Neuronal stem cell (in vitro differentiated cells): Measurements from ENCODE around the gene CUX1.

ENCODE experiments used
- DNase-seq: peaks from one replicate; pipeline ENCODE4 v3.0.0-alpha.2; 2013; ENCODE audit warnings: low spot score
- H2AFZ ChIP-seq: one replicate; pipeline ENCODE4 v1.6.1; 2013; ENCODE audit warnings: mild to moderate bottlenecking, low read length, inconsistent platforms
- H2AK5ac ChIP-seq: 2 replicates; pipeline ENCODE4 v1.6.1; 2013; ENCODE audit warnings: low read depth, mild to moderate bottlenecking, inconsistent platforms, low read length, moderate library complexity, mixed read lengths
- H2BK120ac ChIP-seq: 2 replicates; pipeline ENCODE4 v1.6.1; 2013; ENCODE audit warnings: low read depth, mild to moderate bottlenecking, inconsistent platforms, low read length, moderate library complexity, mixed read lengths
- H2BK12ac ChIP-seq: one replicate; pipeline ENCODE4 v1.6.1; 2013; ENCODE audit warnings: low read length, inconsistent platforms
- H2BK15ac ChIP-seq: 2 replicates; pipeline ENCODE4 v1.6.1; 2013; ENCODE audit warnings: mild to moderate bottlenecking, low read length, inconsistent platforms, mixed read lengths
- H2BK5ac ChIP-seq: one replicate; pipeline ENCODE4 v1.6.1; 2013; ENCODE audit warnings: inconsistent platforms, mild to moderate bottlenecking, low read length, moderate library complexity
- H3K14ac ChIP-seq: one replicate; pipeline ENCODE4 v1.6.1; 2013; ENCODE audit warnings: low read length, inconsistent platforms
- H3K18ac ChIP-seq: 2 replicates; pipeline ENCODE4 v1.6.1; 2013; ENCODE audit warnings: low read length, inconsistent platforms
- H3K23ac ChIP-seq: 2 replicates; pipeline ENCODE4 v1.6.1; 2013; ENCODE audit warnings: low read depth, mild to moderate bottlenecking, mixed read lengths, low read length, inconsistent platforms; ENCODE audit not compliant: poor library complexity
- H3K27ac ChIP-seq: replicated peaks from 3 replicates; pipeline ENCODE4 v1.5.1; 2013; ENCODE audit warnings: low read length, inconsistent platforms
- H3K27me3 ChIP-seq, 3 experiments: 2 replicates each; pipeline ENCODE4 v1.6.1; 2013; ENCODE audit warnings: low read length in 3 of 3, mild to moderate bottlenecking in 2 of 3, inconsistent platforms in 1 of 3, low read depth in 1 of 3, mixed read lengths in 1 of 3, moderate library complexity in 1 of 3; ENCODE audit not compliant: control insufficient read depth in 3 of 3, insufficient read depth in 3 of 3
- H3K36me3 ChIP-seq, 2 donors: replicated peaks in 1 of 2; 2 replicates each; pipeline ENCODE4 v1.6.1; 2013; ENCODE audit warnings: low read length in 2 of 2; ENCODE audit not compliant: control insufficient read depth in 2 of 2, insufficient read depth in 2 of 2
- H3K4ac ChIP-seq: 2 replicates; pipeline ENCODE4 v1.6.1; 2013; ENCODE audit warnings: inconsistent platforms, mild to moderate bottlenecking, low read length, moderate library complexity
- H3K4me1 ChIP-seq, 2 donors: 1 replicate in 1 of 2; 2 replicates in 1 of 2; pipeline ENCODE4 v1.6.1; 2013; ENCODE audit warnings: low read length in 2 of 2, low read depth in 1 of 2; ENCODE audit not compliant: control insufficient read depth in 2 of 2, insufficient read depth in 1 of 2
- H3K4me2 ChIP-seq: one replicate; pipeline ENCODE4 v1.6.1; 2013; ENCODE audit warnings: mild to moderate bottlenecking, low read length, inconsistent platforms; ENCODE audit not compliant: insufficient read depth, poor library complexity, severe bottlenecking
- H3K4me3 ChIP-seq, 2 donors: 2 replicates each; pipeline ENCODE4 v1.5.1; 2013; ENCODE audit warnings: low read length in 2 of 2, mild to moderate bottlenecking in 2 of 2, inconsistent platforms in 1 of 2, moderate library complexity in 1 of 2
- H3K79me1 ChIP-seq: one replicate; pipeline ENCODE4 v1.6.1; 2013; ENCODE audit warnings: low read depth, mild to moderate bottlenecking, inconsistent platforms, low read length, moderate library complexity
- H3K9ac ChIP-seq: one replicate; pipeline ENCODE4 v1.6.1; 2013; ENCODE audit warnings: mild to moderate bottlenecking, low read depth, low read length, inconsistent platforms; ENCODE audit not compliant: poor library complexity
- H3K9me3 ChIP-seq, 2 donors: replicated peaks in 1 of 2; 2 replicates each; pipeline versions ENCODE3 to v1.6.1; 2013; ENCODE audit warnings: low read length in 2 of 2, mild to moderate bottlenecking in 2 of 2, inconsistent platforms in 1 of 2, low read depth in 1 of 2, mixed read lengths in 1 of 2, moderate library complexity in 1 of 2; ENCODE audit not compliant: control insufficient read depth in 2 of 2, insufficient read depth in 1 of 2
- H4K8ac ChIP-seq: one replicate; pipeline ENCODE4 v1.6.1; 2013; ENCODE audit warnings: low read depth, mild to moderate bottlenecking, inconsistent platforms, low read length, moderate library complexity
- H4K91ac ChIP-seq: one replicate; pipeline ENCODE4 v1.6.1; 2013; ENCODE audit warnings: low read length, low read depth, mild to moderate bottlenecking, inconsistent platforms; ENCODE audit not compliant: poor library complexity
- WGBS, 2 donors: extraction: QIAGEN DNeasy Blood & Tissue Kit; methylation state at CpG; one replicate each; pipeline ENCODE4 v1.1.7; 2013; ENCODE audit warnings: missing lambda C conversion rate in 2 of 2, mixed read lengths in 1 of 2; ENCODE audit not compliant: insufficient read length in 2 of 2, insufficient replicate concordance in 1 of 2; ENCODE audit errors: extremely low coverage in 2 of 2; 5-methylcytosine and 5-hydroxymethylcytosine counted together

The CUX1 gene

DNA sequence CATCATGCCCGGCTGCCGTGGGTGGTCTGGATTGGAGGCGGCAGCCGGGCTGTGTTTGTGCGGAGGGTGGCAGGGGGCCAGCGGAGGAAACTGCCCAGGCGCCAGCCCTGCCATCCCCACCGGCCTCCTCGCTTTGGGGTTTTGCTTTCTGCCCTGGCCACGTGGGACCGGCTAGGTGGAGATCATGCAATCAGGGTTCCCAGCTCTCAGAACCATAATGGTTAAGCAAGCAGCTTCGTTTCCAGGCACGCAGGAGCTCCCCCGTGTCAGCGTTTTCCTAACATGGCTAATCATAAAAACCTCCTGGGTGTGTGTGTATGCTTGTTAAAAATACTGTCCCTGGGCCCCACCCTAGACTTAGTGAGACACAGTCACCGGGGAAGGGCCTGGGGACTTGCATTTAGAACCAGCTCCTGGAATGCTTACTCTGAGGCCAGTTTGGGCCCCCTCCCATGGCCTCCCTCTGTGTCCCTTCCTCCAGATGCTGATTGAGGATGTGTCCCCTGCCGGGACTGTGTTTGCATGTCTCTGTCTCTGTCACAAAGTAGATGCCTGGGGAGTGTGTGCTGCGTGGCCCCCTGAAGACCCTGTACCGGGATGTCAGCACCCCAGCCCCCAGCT is 119.3 kb downstream of the CUX1 start:
- H3K27me3 ChIP-seq = no peaks in the 10 kb centered on the region
- H3K36me3 ChIP-seq = peaks cover 3% of the 10 kb centered on the region in 2 donors
- no peak overlapping the region for H2BK15ac ChIP-seq
- H2AFZ ChIP-seq = no peak overlapping the region
- H3K9me3 ChIP-seq = peaks cover 3% of the 10 kb centered on the region in 2 donors
- H3K4me1 ChIP-seq = peaks cover 20 to 34% of the 10 kb centered on the region in 2 donors
- no peak overlapping the region for H4K8ac ChIP-seq
- H4K91ac ChIP-seq = no peak overlapping the region
- no peak overlapping the region for H2BK12ac ChIP-seq
- H3K4me2 ChIP-seq = peak overlapping the region; percentile 36
- no peak overlapping the region for H3K4me3 ChIP-seq
- no peak overlapping the region for H3K14ac ChIP-seq
- no CpG with 5 or more reads among the region's 19 CpGs for WGBS, 2 donors
- H3K23ac ChIP-seq = no peak overlapping the region
- H2BK120ac ChIP-seq = no peak overlapping the region
- peak overlapping the region; percentile 83 for H3K18ac ChIP-seq
- no peak overlapping the region for H3K4ac ChIP-seq
- no peak for DNase-seq
- H2AK5ac ChIP-seq = peak overlapping the region; percentile 88
- H3K27ac ChIP-seq = no peak overlapping the region
- no peak overlapping the region for H2BK5ac ChIP-seq
- peaks cover 6% of the 10 kb centered on the region for H3K79me1 ChIP-seq
- H3K9ac ChIP-seq = peak overlapping the region; percentile 13

DNA sequence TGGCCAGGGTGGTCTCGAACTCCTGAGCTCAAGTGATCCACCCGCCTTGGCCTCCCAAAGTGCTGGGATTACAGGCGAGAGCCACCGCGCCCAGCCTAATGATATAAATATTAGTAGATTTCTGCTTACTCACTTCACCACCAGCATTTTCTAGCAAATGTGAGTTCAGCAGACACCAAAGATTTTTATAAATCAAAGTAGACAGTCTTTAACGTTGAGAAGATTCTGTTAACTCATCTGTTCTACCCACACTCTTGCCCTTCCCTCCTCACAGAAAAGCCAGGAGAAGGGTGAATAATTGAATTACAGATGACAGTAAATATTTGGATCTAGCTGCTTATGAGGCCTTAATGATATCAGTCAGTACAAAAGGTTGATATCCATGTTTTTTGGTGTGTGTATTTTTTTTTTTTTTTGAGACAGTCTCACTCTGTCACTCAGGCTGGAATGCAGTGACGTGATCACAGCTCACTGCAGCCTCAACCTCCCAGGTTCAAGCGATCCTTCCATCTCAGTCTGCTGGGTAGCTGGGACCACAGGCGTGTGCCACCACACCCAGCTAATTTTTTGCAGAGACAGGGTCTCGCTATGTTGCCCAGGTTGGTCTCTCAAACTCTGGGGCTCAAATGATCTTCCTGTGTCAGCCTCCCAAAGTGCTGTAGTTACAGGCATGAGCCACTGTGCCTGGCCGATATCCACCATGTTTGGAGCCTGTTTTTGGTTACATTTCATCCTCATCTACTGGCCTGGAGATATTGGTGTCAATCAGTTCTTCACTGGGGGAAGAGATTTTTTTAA is 120.5 kb downstream of the CUX1 start:
- Histone ChIP-seq H2BK15ac (no peak overlapping the region), H3K36me3 (peaks cover 2 to 3% of the 10 kb centered on the region in 2 donors), H4K91ac (no peak overlapping the region), H2BK12ac (no peak overlapping the region), H3K79me1 (peaks cover 4% of the 10 kb centered on the region), H3K27ac (no peak overlapping the region), H3K4me1 (peaks cover 20 to 34% of the 10 kb centered on the region in 2 donors), H4K8ac (no peak overlapping the region), H3K18ac (no peak overlapping the region), H3K9ac (no peak overlapping the region), H2BK120ac (no peak overlapping the region), H3K27me3 (no peaks in the 10 kb centered on the region), H3K14ac (no peak overlapping the region), H3K4me2 (no peak overlapping the region), H3K23ac (no peak overlapping the region), H2AK5ac (no peak overlapping the region), H3K4me3 (no peak overlapping the region), H3K9me3 (peaks cover 3% of the 10 kb centered on the region in 2 donors), H3K4ac (no peak overlapping the region), H2AFZ (no peak overlapping the region), H2BK5ac (no peak overlapping the region)
- no peak for DNase-seq
- no CpG with 5 or more reads among the region's 11 CpGs for WGBS, 2 donors

DNA sequence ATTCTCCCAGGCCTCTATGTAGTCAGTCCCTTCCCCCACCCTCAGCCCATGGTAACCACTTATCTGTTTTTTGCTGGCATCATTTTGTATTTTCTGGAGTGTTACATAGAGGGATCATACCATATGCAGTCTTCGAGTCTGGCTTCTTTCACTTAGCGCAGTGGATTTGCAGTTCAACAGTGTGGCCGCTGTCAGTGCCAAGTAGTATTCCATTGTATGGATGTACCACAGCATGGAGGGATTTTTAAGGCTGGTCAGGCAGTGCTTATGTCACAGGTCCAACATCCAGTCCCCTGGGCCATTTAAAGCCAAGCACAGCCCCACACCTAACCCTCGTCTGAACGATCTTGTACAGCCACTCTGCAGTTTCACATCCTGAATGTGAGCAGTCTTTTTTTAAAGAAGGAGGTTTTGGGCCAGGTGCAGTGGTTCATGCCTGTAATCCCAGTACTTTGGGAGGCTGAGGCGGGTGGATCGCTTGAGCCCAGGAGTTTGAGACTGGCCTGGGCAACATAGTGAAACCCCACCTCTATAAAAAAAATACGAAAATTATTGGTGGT is 121.8 kb downstream of the CUX1 start:
- Histone ChIP-seq H3K36me3 (peaks cover 2 to 3% of the 10 kb centered on the region in 2 donors), H3K27me3 (no peaks in the 10 kb centered on the region), H3K79me1 (peaks cover 4% of the 10 kb centered on the region), H3K9ac (no peak overlapping the region), H3K27ac (no peak overlapping the region), H3K9me3 (peaks cover 3% of the 10 kb centered on the region in 2 donors), H3K14ac (no peak overlapping the region), H3K4me1 (peaks cover 20 to 34% of the 10 kb centered on the region in 2 donors), H3K18ac (no peak overlapping the region), H2BK5ac (no peak overlapping the region), H3K4ac (no peak overlapping the region), H2BK12ac (no peak overlapping the region), H3K23ac (no peak overlapping the region), H2AK5ac (no peak overlapping the region), H2AFZ (no peak overlapping the region), H3K4me2 (no peak overlapping the region), H4K8ac (no peak overlapping the region), H3K4me3 (no peak overlapping the region), H2BK120ac (no peak overlapping the region), H4K91ac (no peak overlapping the region), H2BK15ac (no peak overlapping the region)
- no peak for DNase-seq
- WGBS, 2 donors = no CpG with 5 or more reads among the region's 8 CpGs

DNA sequence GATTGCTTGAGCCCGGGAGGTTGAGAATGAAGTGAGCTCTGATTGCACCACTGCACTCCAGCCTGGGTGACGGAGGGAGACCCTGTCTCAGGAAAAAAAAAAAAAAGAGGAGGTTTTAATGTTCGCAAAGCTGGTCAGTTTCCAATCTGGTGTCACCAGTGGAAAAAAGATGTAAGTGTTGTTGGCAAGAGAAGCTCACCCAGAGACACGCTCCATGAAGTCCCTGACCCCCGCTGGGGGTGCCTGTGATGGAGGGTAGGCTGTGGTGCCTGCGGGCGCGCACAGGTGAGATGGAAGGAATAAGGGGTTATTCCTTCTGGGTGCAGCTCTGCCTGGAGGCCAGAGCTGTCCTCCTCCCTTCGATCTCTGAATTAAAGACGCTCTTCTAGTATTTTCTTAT is 122.7 kb downstream of the CUX1 start:
- H3K27ac ChIP-seq = no peak overlapping the region
- H3K4me3 ChIP-seq = no peak overlapping the region
- H3K4me2 ChIP-seq = no peak overlapping the region
- H3K9me3 ChIP-seq = peaks cover 3% of the 10 kb centered on the region in 2 donors
- WGBS, 2 donors = no CpG with 5 or more reads among the region's 10 CpGs
- peaks cover 2 to 3% of the 10 kb centered on the region in 2 donors for H3K36me3 ChIP-seq
- no peak overlapping the region for H2AK5ac ChIP-seq
- H2BK15ac ChIP-seq = no peak overlapping the region
- no peak overlapping the region for H2BK120ac ChIP-seq
- H3K79me1 ChIP-seq = peaks cover 6% of the 10 kb centered on the region
- H3K9ac ChIP-seq = no peak overlapping the region
- no peak overlapping the region for H3K23ac ChIP-seq
- H3K18ac ChIP-seq = no peak overlapping the region
- no peaks in the 10 kb centered on the region for H3K27me3 ChIP-seq
- H2BK5ac ChIP-seq = no peak overlapping the region
- DNase-seq = no peak
- H4K8ac ChIP-seq = no peak overlapping the region
- H2AFZ ChIP-seq = no peak overlapping the region
- H2BK12ac ChIP-seq = no peak overlapping the region
- no peak overlapping the region for H3K14ac ChIP-seq
- no peak overlapping the region for H3K4ac ChIP-seq
- peaks cover 20 to 28% of the 10 kb centered on the region in 2 donors for H3K4me1 ChIP-seq
- H4K91ac ChIP-seq = no peak overlapping the region
